HepG2 (cell line): ENCODE data around the gene MCF2L. TPM values are rescaled to one million over a fixed set of nuclear protein-coding genes. Genes with fewer than 3 reads are reported as not detected.
A peak's percentile ranks its signal among the peaks of the same experiment; 100 is the strongest.

Experiments
- AHDC1 ChIP-seq: sonication (generic); formaldehyde crosslinking; IDR thresholded peaks from 2 replicates; pipeline ENCODE4 v1.5.1; 2020; ENCODE audit warnings: mild to moderate bottlenecking, missing genetic modification reagents, borderline replicate concordance
- HOXA5 ChIP-seq: sonication (generic); formaldehyde crosslinking; IDR thresholded peaks from 2 replicates; pipeline ENCODE4 v1.4.0; 2020; ENCODE audit warnings: missing genetic modification reagents
- MAZ ChIP-seq, 2 experiments: sonication (generic) in 1 of 2; formaldehyde crosslinking in 1 of 2; IDR thresholded peaks; 2 replicates each; pipeline versions ENCODE4 v1.5.0 to v1.6.1; 2012 to 2020; ENCODE audit warnings: low read depth in 2 of 2, mild to moderate bottlenecking in 2 of 2, borderline replicate concordance in 1 of 2, improper control_type of control experiment in 1 of 2, low read length in 1 of 2, missing genetic modification reagents in 1 of 2, moderate library complexity in 1 of 2
- MBNL3 ChIP-seq: fragments of 250-450 bp; sonication (Bioruptor Pico); conservative IDR thresholded peaks from 2 replicates; pipeline ENCODE4 v1.8.0; 2022; ENCODE audit warnings: mild to moderate bottlenecking, inconsistent platforms
- MEF2D ChIP-seq: sonication (generic); formaldehyde crosslinking; IDR thresholded peaks from 2 replicates; pipeline ENCODE4 v1.5.1; 2020; ENCODE audit warnings: mild to moderate bottlenecking, missing genetic modification reagents
- NFE2 ChIP-seq: sonication (generic); formaldehyde crosslinking; IDR thresholded peaks from 2 replicates; pipeline ENCODE4 v1.4.0; 2020; ENCODE audit warnings: missing genetic modification reagents
- PTBP1 ChIP-seq: fragments of 200-400 bp; formaldehyde crosslinking; IDR thresholded peaks from 2 replicates; pipeline ENCODE4 v1.6.1; 2018; ENCODE audit warnings: low read length, low read depth; ENCODE audit not compliant: poor library complexity, severe bottlenecking
- REXO4 ChIP-seq: sonication (generic); formaldehyde crosslinking; IDR thresholded peaks from 2 replicates; pipeline ENCODE4 v1.8.0; 2022; ENCODE audit warnings: missing genetic modification reagents, mild to moderate bottlenecking, borderline replicate concordance
- SAFB2 ChIP-seq: sonication (generic); formaldehyde crosslinking; IDR thresholded peaks from 2 replicates; pipeline ENCODE4 v1.5.1; 2020; ENCODE audit warnings: missing genetic modification reagents, low read depth, mild to moderate bottlenecking, borderline replicate concordance
- SMYD3 ChIP-seq: sonication (generic); formaldehyde crosslinking; IDR thresholded peaks from 2 replicates; pipeline ENCODE4 v1.8.1; 2023; ENCODE audit warnings: mild to moderate bottlenecking, missing genetic modification reagents
- SRY ChIP-seq: sonication (generic); formaldehyde crosslinking; IDR thresholded peaks from 2 replicates; pipeline ENCODE4 v1.8.0; 2022; ENCODE audit warnings: mild to moderate bottlenecking, missing genetic modification reagents
- THAP11 ChIP-seq: IDR thresholded peaks from 2 replicates; pipeline ENCODE4 v1.6.1; 2016; ENCODE audit warnings: missing biosample characterization, missing genetic modification reagents
- ZFP36 ChIP-seq: fragments of 150-350 bp; IDR thresholded peaks from 2 replicates; pipeline ENCODE4 v1.6.1; 2018; ENCODE audit warnings: borderline replicate concordance, low read length, low read depth; ENCODE audit not compliant: partially characterized antibody
- ZFX ChIP-seq: sonication (generic); formaldehyde crosslinking; IDR thresholded peaks from 2 replicates; pipeline ENCODE4 v1.4.0; 2020; ENCODE audit warnings: mild to moderate bottlenecking, low read depth, missing genetic modification reagents, moderate library complexity
- ZMYM2 ChIP-seq: sonication (generic); formaldehyde crosslinking; IDR thresholded peaks from 2 replicates; pipeline ENCODE4 v1.8.0; 2022; ENCODE audit warnings: mild to moderate bottlenecking, missing genetic modification reagents
- ZNF263 ChIP-seq: sonication (generic); formaldehyde crosslinking; IDR thresholded peaks from 2 replicates; pipeline ENCODE4 v1.4.0; 2020; ENCODE audit warnings: missing genetic modification reagents
- ZNF282 ChIP-seq: fragments of 450-650 bp; IDR thresholded peaks from 2 replicates; pipeline ENCODE4 v1.6.1; 2018; ENCODE audit not compliant: partially characterized antibody
- ZNF343 ChIP-seq: sonication (generic); formaldehyde crosslinking; IDR thresholded peaks from 2 replicates; pipeline ENCODE4 v1.4.0; 2020; ENCODE audit warnings: mild to moderate bottlenecking, missing genetic modification reagents
- ZNF7 ChIP-seq: IDR thresholded peaks from 2 replicates; pipeline ENCODE4 v1.6.1; 2016; ENCODE audit warnings: missing biosample characterization, missing genetic modification reagents
- polyA plus RNA-seq, 8 experiments: library from polyadenylated mRNA; depleted of rRNA in 3 of 8; stranded (reverse) in 7 of 8; unstranded in 1 of 8; fragments of >200 nt; fragmentation: Illumina TruSeq in 4 of 8; extraction: Trizol in 4 of 8; gene quantifications; 2 replicates each; pipeline versions ENCODE4 v1.2.1 to v1.2.3, GENCODE V29; 2011 to 2016; ENCODE audit warnings: low read depth in 4 of 8, missing spikeins in 1 of 8, mixed read lengths in 1 of 8; ENCODE audit not compliant: insufficient read depth in 1 of 8
- total RNA-seq, 5 experiments: library from RNA; depleted of rRNA; stranded (reverse); fragments of >200 nt; fragmentation: Illumina TruSeq; extraction: Trizol; gene quantifications; 2 replicates each; pipeline ENCODE4 v1.2.3, GENCODE V29; 2016; ENCODE audit warnings: low read depth in 1 of 5
- TF ChIP-seq, protein P1 (sequence below): sonication (generic); formaldehyde crosslinking; conservative IDR thresholded peaks from 2 replicates; pipeline ENCODE4 v1.4.0; 2020; ENCODE audit warnings: missing genetic modification reagents

Gene MCF2L
- total and polyA plus RNA-seq, 2 of the 13 experiments (the other 11 are each of a cell fraction or from before 2014, with no cell fraction given) = 19.4 to 28.4 TPM

- TF ChIP-seq, protein P1, sequence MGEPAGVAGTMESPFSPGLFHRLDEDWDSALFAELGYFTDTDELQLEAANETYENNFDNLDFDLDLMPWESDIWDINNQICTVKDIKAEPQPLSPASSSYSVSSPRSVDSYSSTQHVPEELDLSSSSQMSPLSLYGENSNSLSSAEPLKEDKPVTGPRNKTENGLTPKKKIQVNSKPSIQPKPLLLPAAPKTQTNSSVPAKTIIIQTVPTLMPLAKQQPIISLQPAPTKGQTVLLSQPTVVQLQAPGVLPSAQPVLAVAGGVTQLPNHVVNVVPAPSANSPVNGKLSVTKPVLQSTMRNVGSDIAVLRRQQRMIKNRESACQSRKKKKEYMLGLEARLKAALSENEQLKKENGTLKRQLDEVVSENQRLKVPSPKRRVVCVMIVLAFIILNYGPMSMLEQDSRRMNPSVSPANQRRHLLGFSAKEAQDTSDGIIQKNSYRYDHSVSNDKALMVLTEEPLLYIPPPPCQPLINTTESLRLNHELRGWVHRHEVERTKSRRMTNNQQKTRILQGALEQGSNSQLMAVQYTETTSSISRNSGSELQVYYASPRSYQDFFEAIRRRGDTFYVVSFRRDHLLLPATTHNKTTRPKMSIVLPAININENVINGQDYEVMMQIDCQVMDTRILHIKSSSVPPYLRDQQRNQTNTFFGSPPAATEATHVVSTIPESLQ (CRISPR knock-in tag) = no peak
- no peak for TF ChIP-seq ZNF282
- TF ChIP-seq HOXA5 (CRISPR knock-in tag) = no peak
- TF ChIP-seq PTBP1 = no peak
- TF ChIP-seq NFE2 (CRISPR knock-in tag) = no peak
- peak; percentile 58; the same call in 1 of the 2 replicates for TF ChIP-seq AHDC1 (CRISPR knock-in tag)
- no peak for TF ChIP-seq ZNF343 (CRISPR knock-in tag)
- 0 out of 2 replicates have a peak, but pooled peaks have one; percentile 36 for TF ChIP-seq SMYD3 (CRISPR knock-in tag)
- no peak for TF ChIP-seq ZNF7 (CRISPR knock-in tag)
- TF ChIP-seq REXO4 (CRISPR knock-in tag) = no peak
- no peak for TF ChIP-seq MBNL3 (CRISPR knock-in tag)
- no peak for TF ChIP-seq ZFP36
- no peak for TF ChIP-seq MAZ (IDR thresholded peaks at IDR 0.05; ENCODE audit: borderline replicate concordance, low read depth, low read length)
- no peak for TF ChIP-seq MAZ (CRISPR knock-in tag; IDR thresholded peaks at IDR 0.05; ENCODE audit: low read depth)
- TF ChIP-seq SAFB2 (CRISPR knock-in tag) = 0 out of 2 replicates have a peak, but pooled peaks have one; percentile 57
- TF ChIP-seq ZNF263 (CRISPR knock-in tag) = peak; percentile 49; the same call in 1 of the 2 replicates
- TF ChIP-seq THAP11 = peak; percentile 42; the same call in 1 of the 2 replicates
- 0 out of 2 replicates have a peak, but pooled peaks have one; percentile 58 for TF ChIP-seq ZMYM2
- 0 out of 2 replicates have a peak, but pooled peaks have one; percentile 54 for TF ChIP-seq MEF2D (CRISPR knock-in tag)
- peak; percentile 63; the same call in 1 of the 2 replicates for TF ChIP-seq ZFX
- TF ChIP-seq SRY (CRISPR knock-in tag) = no peak
Observed at GRCh38 chr13:113022745-113023574, 53.9 kb downstream of the MCF2L start (continued).
